OCI-LY3 (cell line): ENCODE measurements around the gene TENT5C.

ENCODE experiments used
- CTCF ChIP-seq: fragments of 200-600, 300-600 bp; sonication (generic); IDR thresholded peaks from 2 replicates; pipeline ENCODE4 v1.5.1; 2014; ENCODE audit warnings: antibody characterized with exemption, low read length, low read depth
- EZH2phosphoT487 ChIP-seq: fragments of 200-600 bp; shearing (Covaris generic); IDR thresholded peaks from 2 replicates; pipeline ENCODE4 v1.6.1; 2018; ENCODE audit warnings: antibody characterized with exemption, mixed run types, low read depth

GRCh38 chr1:117621316-117621715, 15.5 kb downstream of the TENT5C start:
- TF ChIP-seq CTCF (no peak), EZH2phosphoT487 (no peak)
